ENCODE results near the gene MAOA. TPM values are rescaled to one million over a fixed set of nuclear protein-coding genes. Genes with fewer than 3 reads are reported as not detected.

The MAOA gene
- total and polyA plus RNA-seq, 9 of the 15 experiments (the other 6 are each of a cell fraction or from before 2014, with no cell fraction given) = 0.68 to 2.7 (median 1.9) TPM

DNA sequence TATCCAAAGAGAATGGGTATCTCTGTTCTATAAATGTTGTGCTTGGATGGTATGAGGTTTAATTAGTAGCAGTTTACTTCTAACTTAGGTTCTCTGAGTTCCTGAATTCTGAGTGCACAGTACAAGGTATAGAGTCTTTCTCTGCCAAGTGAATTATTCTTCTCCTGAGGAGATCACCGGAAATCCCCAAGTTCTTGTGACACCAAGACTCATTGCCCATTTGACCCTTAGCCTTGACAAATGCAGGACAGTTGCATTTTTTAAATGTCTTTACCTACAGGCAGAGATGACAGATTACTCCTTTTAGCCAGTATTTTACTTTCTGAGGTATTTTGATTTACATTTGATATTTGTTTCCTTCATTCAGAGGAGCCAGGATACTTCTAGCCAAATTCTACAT is 72.9 kb downstream of the MAOA start (continued):
- TF ChIP-seq, protein P1, sequence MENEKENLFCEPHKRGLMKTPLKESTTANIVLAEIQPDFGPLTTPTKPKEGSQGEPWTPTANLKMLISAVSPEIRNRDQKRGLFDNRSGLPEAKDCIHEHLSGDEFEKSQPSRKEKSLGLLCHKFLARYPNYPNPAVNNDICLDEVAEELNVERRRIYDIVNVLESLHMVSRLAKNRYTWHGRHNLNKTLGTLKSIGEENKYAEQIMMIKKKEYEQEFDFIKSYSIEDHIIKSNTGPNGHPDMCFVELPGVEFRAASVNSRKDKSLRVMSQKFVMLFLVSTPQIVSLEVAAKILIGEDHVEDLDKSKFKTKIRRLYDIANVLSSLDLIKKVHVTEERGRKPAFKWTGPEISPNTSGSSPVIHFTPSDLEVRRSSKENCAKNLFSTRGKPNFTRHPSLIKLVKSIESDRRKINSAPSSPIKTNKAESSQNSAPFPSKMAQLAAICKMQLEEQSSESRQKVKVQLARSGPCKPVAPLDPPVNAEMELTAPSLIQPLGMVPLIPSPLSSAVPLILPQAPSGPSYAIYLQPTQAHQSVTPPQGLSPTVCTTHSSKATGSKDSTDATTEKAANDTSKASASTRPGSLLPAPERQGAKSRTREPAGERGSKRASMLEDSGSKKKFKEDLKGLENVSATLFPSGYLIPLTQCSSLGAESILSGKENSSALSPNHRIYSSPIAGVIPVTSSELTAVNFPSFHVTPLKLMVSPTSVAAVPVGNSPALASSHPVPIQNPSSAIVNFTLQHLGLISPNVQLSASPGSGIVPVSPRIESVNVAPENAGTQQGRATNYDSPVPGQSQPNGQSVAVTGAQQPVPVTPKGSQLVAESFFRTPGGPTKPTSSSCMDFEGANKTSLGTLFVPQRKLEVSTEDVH (IDR thresholded peaks at IDR 0.05; ENCODE audit: low read depth, partially characterized antibody) = no peak
- TF ChIP-seq MXI1 (IDR thresholded peaks at IDR 0.05; ENCODE audit: low read depth, low read length) (no peak), POLR2AphosphoS2 (IDR thresholded peaks at IDR 0.05; ENCODE audit: low read length) (no peak), MTA2 (IDR thresholded peaks at IDR 0.05; ENCODE audit: low read depth) (no peak), E4F1 (CRISPR knock-in tag; IDR thresholded peaks at IDR 0.05; ENCODE audit: borderline replicate concordance) (no peak), HLTF (IDR thresholded peaks at IDR 0.05) (no peak), ZNF511 (CRISPR knock-in tag; IDR thresholded peaks at IDR 0.05) (no peak)
